H1 (cell line): ENCODE measurements around the gene PSMD9. TPM values are rescaled to one million over a fixed set of nuclear protein-coding genes. Genes with fewer than 3 reads are reported as not detected.

Experiments used
- ASH2L ChIP-seq: fragments of 200-600, 300-600 bp; sonication (generic); IDR thresholded peaks from one replicate; pipeline ENCODE4 v1.7.1; 2017; ENCODE audit warnings: low read length
- BACH1 ChIP-seq: IDR thresholded peaks from 2 replicates; pipeline ENCODE4 v1.6.1; 2012; ENCODE audit warnings: low read length, improper control_type of control experiment
- EGR1 ChIP-seq: IDR thresholded peaks from 2 replicates; pipeline ENCODE4 v1.6.1; 2011; ENCODE audit warnings: low read depth, low read length, borderline replicate concordance
- EZH2 ChIP-seq: fragments of 200-600 bp; sonication (generic); IDR thresholded peaks from 2 replicates; pipeline ENCODE4 v1.7.1; 2012; ENCODE audit warnings: low read depth, mild to moderate bottlenecking, moderate library complexity, low read length, inconsistent platforms; ENCODE audit not compliant: severe bottlenecking
- JUN ChIP-seq: IDR thresholded peaks from 2 replicates; pipeline ENCODE4 v1.6.1; 2011; ENCODE audit warnings: low read depth, mild to moderate bottlenecking, improper control_type of control experiment, low read length
- NRF1 ChIP-seq: IDR thresholded peaks from 2 replicates; pipeline ENCODE4 v1.6.1; 2011; ENCODE audit warnings: mild to moderate bottlenecking, low read depth, low read length, improper control_type of control experiment
- POU5F1 ChIP-seq: IDR thresholded peaks from 2 replicates; pipeline ENCODE4 v1.6.1; 2011; ENCODE audit warnings: low read depth, mild to moderate bottlenecking, low read length, moderate library complexity
- RFX5 ChIP-seq: IDR thresholded peaks from 2 replicates; pipeline ENCODE4 v1.6.1; 2011; ENCODE audit warnings: low read depth, low read length, improper control_type of control experiment, borderline replicate concordance
- SIX5 ChIP-seq: IDR thresholded peaks from 2 replicates; pipeline ENCODE4 v1.6.1; 2011; ENCODE audit warnings: mild to moderate bottlenecking, low read depth, low read length
- SP1 ChIP-seq: IDR thresholded peaks from 2 replicates; pipeline ENCODE4 v1.6.1; 2011; ENCODE audit warnings: low read depth, low read length
- SP4 ChIP-seq: IDR thresholded peaks from 2 replicates; pipeline ENCODE4 v1.6.1; 2012; ENCODE audit warnings: low read length, inconsistent platforms
- SRF ChIP-seq: IDR thresholded peaks from 2 replicates; pipeline ENCODE4 v1.6.1; 2011; ENCODE audit warnings: mild to moderate bottlenecking, low read depth, low read length, moderate library complexity
- TEAD4 ChIP-seq: IDR thresholded peaks from 2 replicates; pipeline ENCODE4 v1.6.1; 2012; ENCODE audit warnings: low read depth, low read length, inconsistent platforms, mixed read lengths
- polyA plus RNA-seq, 7 experiments: library from polyadenylated mRNA; depleted of rRNA in 3 of 7; stranded (reverse) in 5 of 7; unstranded in 2 of 7; fragments of >200 nt in 5 of 7; fragments of 200-250 nt in 2 of 7; gene quantifications; 1 replicate in 5 of 7; 2 replicates in 1 of 7; 4 replicates in 1 of 7; pipeline versions ENCODE4 v1.2.1 to v1.2.3, GENCODE V29; 2011 to 2013; ENCODE audit warnings: missing spikeins in 2 of 7, mixed read lengths in 2 of 7
- total RNA-seq: library from RNA; stranded (reverse); fragmentation: NEBNext Ultra II Directional; extraction: Animal tissue kit (Norgen Biotek cat#: 25700); gene quantifications from 2 replicates; pipeline ENCODE4 v1.2.1, GENCODE V29; 2021
- TF ChIP-seq, protein P1 (sequence below), 3 experiments: IDR thresholded peaks; 1 replicate in 2 of 3; 2 replicates in 1 of 3; pipeline versions ENCODE4 v1.5.1 to v1.6.1; 2011; ENCODE audit warnings: low read length in 3 of 3, mild to moderate bottlenecking in 3 of 3, inconsistent platforms in 2 of 3, low read depth in 1 of 3, moderate library complexity in 1 of 3; ENCODE audit not compliant: insufficient read depth in 1 of 3; ENCODE audit errors: control extremely low read depth in 1 of 3
- TF ChIP-seq, protein P2 (sequence below): IDR thresholded peaks from 2 replicates; pipeline ENCODE4 v1.6.1; 2012; ENCODE audit warnings: low read length, inconsistent platforms

The PSMD9 gene
- total and polyA plus RNA-seq, 2 of the 8 experiments (the other 6 are each of a cell fraction or from before 2014, with no cell fraction given) = 28.8 to 36.1 TPM

DNA sequence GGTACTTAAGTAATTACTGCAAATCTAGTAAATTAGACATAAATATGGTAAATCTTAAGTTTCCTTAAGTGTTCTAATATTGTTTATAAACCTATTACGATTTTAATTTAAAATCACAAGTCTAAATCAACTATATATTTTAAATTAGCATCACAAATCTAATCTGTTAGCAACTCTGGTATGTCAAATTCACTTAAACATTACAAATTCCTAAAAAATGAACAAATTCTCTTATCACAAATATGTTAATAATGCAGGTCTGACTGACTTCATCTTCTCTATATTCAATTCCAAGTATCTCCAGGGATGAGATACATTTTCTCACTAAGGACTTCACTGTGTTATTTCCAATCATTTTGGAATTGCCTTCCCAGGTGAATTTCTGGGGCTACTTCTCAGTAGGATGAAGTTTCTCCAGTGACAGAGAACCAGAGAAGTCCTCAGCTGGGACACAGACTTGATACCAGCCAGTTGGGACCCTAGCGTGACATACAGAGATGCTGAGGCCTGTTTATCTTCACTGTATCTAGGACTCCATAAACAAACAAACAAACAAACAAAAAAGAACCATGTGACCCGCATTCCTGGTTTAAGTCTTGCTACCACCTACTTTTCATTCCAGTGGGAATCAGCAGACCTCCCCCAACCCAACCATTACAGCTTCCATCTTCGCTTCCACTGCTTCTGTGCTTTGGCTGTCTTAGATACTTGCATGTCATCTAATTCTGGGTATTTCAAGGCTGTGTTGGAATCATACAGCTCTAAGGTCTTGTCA is 51.6 kb downstream of the PSMD9 start (continued):
- TF ChIP-seq, protein P1, sequence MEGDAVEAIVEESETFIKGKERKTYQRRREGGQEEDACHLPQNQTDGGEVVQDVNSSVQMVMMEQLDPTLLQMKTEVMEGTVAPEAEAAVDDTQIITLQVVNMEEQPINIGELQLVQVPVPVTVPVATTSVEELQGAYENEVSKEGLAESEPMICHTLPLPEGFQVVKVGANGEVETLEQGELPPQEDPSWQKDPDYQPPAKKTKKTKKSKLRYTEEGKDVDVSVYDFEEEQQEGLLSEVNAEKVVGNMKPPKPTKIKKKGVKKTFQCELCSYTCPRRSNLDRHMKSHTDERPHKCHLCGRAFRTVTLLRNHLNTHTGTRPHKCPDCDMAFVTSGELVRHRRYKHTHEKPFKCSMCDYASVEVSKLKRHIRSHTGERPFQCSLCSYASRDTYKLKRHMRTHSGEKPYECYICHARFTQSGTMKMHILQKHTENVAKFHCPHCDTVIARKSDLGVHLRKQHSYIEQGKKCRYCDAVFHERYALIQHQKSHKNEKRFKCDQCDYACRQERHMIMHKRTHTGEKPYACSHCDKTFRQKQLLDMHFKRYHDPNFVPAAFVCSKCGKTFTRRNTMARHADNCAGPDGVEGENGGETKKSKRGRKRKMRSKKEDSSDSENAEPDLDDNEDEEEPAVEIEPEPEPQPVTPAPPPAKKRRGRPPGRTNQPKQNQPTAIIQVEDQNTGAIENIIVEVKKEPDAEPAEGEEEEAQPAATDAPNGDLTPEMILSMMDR (IDR thresholded peaks at IDR 0.05; ENCODE audit: control extremely low read depth in 1 of 3, insufficient read depth in 1 of 3, low read depth in 1 of 3, low read length in 3 of 3) = no peak
- no peak for TF ChIP-seq POU5F1
- TF ChIP-seq SP4 = no peak
- TF ChIP-seq, protein P2, sequence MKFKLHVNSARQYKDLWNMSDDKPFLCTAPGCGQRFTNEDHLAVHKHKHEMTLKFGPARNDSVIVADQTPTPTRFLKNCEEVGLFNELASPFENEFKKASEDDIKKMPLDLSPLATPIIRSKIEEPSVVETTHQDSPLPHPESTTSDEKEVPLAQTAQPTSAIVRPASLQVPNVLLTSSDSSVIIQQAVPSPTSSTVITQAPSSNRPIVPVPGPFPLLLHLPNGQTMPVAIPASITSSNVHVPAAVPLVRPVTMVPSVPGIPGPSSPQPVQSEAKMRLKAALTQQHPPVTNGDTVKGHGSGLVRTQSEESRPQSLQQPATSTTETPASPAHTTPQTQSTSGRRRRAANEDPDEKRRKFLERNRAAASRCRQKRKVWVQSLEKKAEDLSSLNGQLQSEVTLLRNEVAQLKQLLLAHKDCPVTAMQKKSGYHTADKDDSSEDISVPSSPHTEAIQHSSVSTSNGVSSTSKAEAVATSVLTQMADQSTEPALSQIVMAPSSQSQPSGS = no peak
- TF ChIP-seq JUN = no peak
- no peak for TF ChIP-seq EZH2
- no peak for TF ChIP-seq RFX5
- TF ChIP-seq ASH2L = peak; percentile 46
- TF ChIP-seq TEAD4 = peak; percentile 69
- TF ChIP-seq BACH1 = no peak
- no peak for TF ChIP-seq SIX5
- no peak for TF ChIP-seq NRF1
- TF ChIP-seq SP1 = 0 out of 2 replicates have a peak, but pooled peaks have one; percentile 28
- no peak for TF ChIP-seq EGR1
- TF ChIP-seq SRF = no peak
